Glutamatergic neuron (in vitro differentiated cells): ENCODE measurements around the gene ABCD3. TPM values are rescaled to one million over a fixed set of nuclear protein-coding genes. Genes with fewer than 3 reads are reported as not detected.

Experiments
- DNase-seq: peaks from one replicate; pipeline ENCODE4 v3.0.0; 2022
- H3K27ac Mint-ChIP-seq: one replicate; pipeline ENCODE4 v1.8.0; 2020; ENCODE audit warnings: mild to moderate bottlenecking, mixed read lengths, inconsistent platforms; ENCODE audit not compliant: unreplicated experiment
- H3K27me3 Mint-ChIP-seq: one replicate; pipeline ENCODE4 v1.8.0; 2020; ENCODE audit warnings: mild to moderate bottlenecking, moderate library complexity, mixed read lengths, inconsistent platforms; ENCODE audit not compliant: unreplicated experiment
- H3K36me3 Mint-ChIP-seq: one replicate; pipeline ENCODE4 v1.8.0; 2020; ENCODE audit warnings: mild to moderate bottlenecking, mixed read lengths, inconsistent platforms; ENCODE audit not compliant: unreplicated experiment
- H3K4me1 Mint-ChIP-seq: one replicate; pipeline ENCODE4 v1.8.0; 2020; ENCODE audit warnings: mild to moderate bottlenecking, low read depth, mixed read lengths, inconsistent platforms; ENCODE audit not compliant: unreplicated experiment
- H3K4me3 Mint-ChIP-seq: one replicate; pipeline ENCODE4 v1.8.0; 2020; ENCODE audit warnings: mild to moderate bottlenecking, mixed read lengths, inconsistent platforms; ENCODE audit not compliant: unreplicated experiment
- H3K9me3 Mint-ChIP-seq: one replicate; pipeline ENCODE4 v1.8.0; 2020; ENCODE audit warnings: mild to moderate bottlenecking, moderate library complexity, mixed read lengths, inconsistent platforms; ENCODE audit not compliant: unreplicated experiment
- total RNA-seq: library from RNA; stranded (reverse); fragmentation: NEBNext Ultra II Directional; extraction: Animal tissue kit (Norgen Biotek cat#: 25700); gene quantifications from one replicate; pipeline ENCODE4 v1.2.1, GENCODE V29; 2021; ENCODE audit not compliant: unreplicated experiment
- TF ChIP-seq, protein P1 (sequence below): fragments of 200-600 bp; sonication (generic); IDR thresholded peaks from one replicate; pipeline ENCODE4 v1.5.0; 2021; ENCODE audit not compliant: partially characterized antibody, unreplicated experiment

ABCD3 gene
- total RNA-seq, 1 donor from 2014 or later, result 26.0 TPM

DNA sequence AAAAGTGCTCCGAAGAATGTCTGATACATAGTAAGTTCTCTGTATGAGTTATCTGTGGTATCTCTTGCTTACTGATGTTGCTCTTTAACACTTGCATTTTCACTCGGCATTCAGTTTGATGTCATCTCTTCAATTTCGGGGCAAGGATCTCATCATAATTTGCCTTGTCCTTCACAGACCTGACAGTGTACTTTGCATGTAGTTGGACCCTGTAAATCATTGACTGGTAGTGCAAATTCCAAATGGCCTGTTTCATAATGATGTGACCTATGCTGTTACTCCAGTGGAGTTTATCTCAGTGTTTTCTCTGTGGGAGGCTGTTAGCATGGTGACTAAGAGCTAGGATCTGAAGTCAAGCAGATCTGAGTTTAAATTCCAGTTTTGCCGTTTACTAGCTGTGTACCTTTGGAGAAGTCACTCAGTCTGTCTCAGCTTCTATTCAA lies 34.2 kb upstream of the ABCD3 start:
- Mint-ChIP-seq H3K36me3 (peaks cover 4% of the 10 kb centered on the region), H3K4me1 (peaks cover 6% of the 10 kb centered on the region), H3K9me3 (peaks cover 1% of the 10 kb centered on the region), H3K27me3 (peaks cover 3% of the 10 kb centered on the region), H3K27ac (no peak overlapping the region), H3K4me3 (no peak overlapping the region)
- no peak for DNase-seq
- TF ChIP-seq, protein P1, sequence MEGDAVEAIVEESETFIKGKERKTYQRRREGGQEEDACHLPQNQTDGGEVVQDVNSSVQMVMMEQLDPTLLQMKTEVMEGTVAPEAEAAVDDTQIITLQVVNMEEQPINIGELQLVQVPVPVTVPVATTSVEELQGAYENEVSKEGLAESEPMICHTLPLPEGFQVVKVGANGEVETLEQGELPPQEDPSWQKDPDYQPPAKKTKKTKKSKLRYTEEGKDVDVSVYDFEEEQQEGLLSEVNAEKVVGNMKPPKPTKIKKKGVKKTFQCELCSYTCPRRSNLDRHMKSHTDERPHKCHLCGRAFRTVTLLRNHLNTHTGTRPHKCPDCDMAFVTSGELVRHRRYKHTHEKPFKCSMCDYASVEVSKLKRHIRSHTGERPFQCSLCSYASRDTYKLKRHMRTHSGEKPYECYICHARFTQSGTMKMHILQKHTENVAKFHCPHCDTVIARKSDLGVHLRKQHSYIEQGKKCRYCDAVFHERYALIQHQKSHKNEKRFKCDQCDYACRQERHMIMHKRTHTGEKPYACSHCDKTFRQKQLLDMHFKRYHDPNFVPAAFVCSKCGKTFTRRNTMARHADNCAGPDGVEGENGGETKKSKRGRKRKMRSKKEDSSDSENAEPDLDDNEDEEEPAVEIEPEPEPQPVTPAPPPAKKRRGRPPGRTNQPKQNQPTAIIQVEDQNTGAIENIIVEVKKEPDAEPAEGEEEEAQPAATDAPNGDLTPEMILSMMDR, result no peak

DNA sequence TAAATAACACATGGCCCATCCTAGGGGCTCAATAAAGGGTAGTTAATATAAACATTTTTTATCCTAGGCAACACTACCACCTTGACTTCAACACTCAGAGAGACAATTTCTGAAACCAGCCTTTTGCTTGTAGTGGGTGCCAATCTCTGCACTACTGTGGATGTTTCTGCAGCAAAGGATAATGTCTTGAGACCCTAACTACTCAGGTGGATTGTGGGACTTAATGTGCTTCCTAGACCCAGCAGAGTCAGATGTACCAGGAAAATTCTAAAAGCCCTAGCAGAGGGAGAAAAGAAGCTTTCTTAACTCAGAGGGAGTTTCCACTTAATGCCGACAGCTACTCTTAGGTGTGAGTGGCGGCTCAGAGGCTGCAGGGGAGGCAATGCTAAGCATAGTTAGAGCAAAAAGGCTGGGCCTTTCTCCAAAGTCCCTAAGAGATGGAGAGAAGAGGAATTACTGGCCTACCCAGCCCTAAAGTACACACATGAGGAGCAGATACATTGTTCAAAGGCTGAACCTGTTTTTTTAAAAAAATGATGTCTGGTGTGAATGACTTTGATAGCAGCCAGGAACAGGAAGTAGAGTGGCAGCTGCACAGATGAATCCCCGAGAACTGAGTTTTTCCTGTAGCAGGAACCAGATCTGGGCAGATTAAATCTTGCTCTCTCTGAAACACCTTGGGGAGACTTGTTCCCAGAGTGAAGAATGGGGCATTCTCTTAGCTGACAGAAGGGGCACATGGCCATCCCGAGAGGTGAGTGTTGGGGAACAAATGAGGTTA lies 33.5 kb upstream of the ABCD3 start:
- peaks cover 3% of the 10 kb centered on the region for H3K27me3 Mint-ChIP-seq
- TF ChIP-seq, protein P1, result no peak
- H3K36me3 Mint-ChIP-seq, result peaks cover 4% of the 10 kb centered on the region
- no peak overlapping the region for H3K27ac Mint-ChIP-seq
- peaks cover 1% of the 10 kb centered on the region for H3K9me3 Mint-ChIP-seq
- no peak overlapping the region for H3K4me3 Mint-ChIP-seq
- H3K4me1 Mint-ChIP-seq, result peaks cover 6% of the 10 kb centered on the region
- no peak for DNase-seq

DNA sequence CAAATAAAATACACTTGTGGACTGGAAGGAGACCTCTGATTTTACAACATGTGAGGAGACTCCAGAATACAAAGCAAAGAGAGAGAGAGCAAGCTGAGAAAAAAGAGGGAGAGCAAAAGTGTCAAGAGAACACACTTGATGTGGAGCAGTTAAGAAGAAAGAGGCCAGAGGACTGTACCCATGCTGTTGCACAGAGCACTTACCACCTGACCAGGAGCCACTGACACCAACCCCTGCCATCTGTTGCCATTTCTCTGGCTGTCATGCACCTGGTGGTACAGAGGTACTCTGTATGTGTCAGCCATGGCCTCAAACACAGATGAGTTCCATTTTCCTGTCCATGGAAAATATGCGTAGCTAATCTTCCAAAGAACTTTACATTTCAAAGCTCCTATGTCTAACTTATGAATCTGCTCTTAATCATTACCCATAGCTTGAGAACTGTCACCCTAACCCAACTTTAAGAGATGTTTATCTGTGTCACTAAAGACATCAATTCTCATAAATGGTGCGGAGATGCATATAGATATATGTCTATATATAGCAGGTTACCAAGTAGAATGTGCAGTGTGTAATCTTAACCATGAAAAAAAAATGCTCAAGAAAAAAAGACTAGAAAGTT lies 32.8 kb upstream of the ABCD3 start:
- H3K9me3 Mint-ChIP-seq, result peaks cover 1% of the 10 kb centered on the region
- peaks cover 3% of the 10 kb centered on the region for H3K27me3 Mint-ChIP-seq
- peaks cover 6% of the 10 kb centered on the region for H3K4me1 Mint-ChIP-seq
- H3K27ac Mint-ChIP-seq, result no peak overlapping the region
- H3K36me3 Mint-ChIP-seq, result peaks cover 4% of the 10 kb centered on the region
- DNase-seq, result no peak
- no peak overlapping the region for H3K4me3 Mint-ChIP-seq
- TF ChIP-seq, protein P1, result no peak

DNA sequence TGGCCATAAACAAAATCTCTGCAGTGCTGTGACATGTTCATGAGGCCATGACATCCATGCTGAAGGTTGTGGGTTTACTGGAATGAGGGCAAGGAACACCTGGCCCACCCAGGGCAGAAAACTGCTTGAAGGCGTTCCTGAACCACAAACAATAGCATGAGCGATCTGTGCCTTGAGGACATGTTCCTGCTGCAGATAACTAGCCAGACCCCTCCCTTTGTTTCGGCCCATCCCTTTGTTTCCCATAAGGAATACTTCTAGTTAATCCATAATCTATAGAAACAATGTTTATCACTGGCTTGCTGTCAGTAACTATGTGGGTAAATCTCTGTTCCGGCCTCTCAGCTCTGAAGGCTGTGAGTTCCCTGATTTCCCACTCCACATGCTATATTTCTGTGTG lies 28.9 kb upstream of the ABCD3 start:
- peaks cover 1% of the 10 kb centered on the region for H3K9me3 Mint-ChIP-seq

More for the DNA sequence above, 28.9 kb upstream of the ABCD3 start:
- H3K27ac Mint-ChIP-seq, result no peak overlapping the region
- H3K4me1 Mint-ChIP-seq, result peaks cover 6% of the 10 kb centered on the region
- H3K27me3 Mint-ChIP-seq, result peaks cover 3% of the 10 kb centered on the region
- no peak overlapping the region for H3K4me3 Mint-ChIP-seq
- H3K36me3 Mint-ChIP-seq, result peaks cover 4% of the 10 kb centered on the region
- DNase-seq, result no peak
- TF ChIP-seq, protein P1, result no peak
